ENCODE data around the gene MICAL3. TPM values are rescaled to one million over a fixed set of nuclear protein-coding genes. Genes with fewer than 3 reads are reported as not detected.
A peak's percentile ranks its signal among the peaks of the same experiment; 100 is the strongest.

The MICAL3 gene
- polyA plus RNA-seq, 3 donors: 0.23 to 0.84 TPM; not detected in 1

DNA sequence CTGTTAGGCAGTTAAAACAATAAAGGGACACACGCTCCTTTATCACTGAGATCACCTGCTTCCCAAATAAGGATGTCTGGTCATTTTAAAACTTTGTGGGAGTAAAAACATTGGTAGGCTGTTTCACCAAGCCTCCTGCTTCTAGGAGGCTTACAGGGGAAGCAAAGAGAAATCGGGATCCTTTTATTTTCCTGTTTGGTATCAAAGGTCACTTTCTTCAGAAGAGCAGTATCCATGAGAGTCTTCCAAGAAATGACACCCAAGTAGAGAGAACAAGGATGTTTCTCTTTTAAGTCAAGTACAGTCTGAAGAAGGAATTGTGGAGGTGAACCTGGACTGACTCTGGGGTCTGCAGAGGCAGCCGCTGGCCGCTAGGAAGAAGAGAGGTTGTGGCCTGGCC is 213.2 kb downstream of the MICAL3 start:
- Histone ChIP-seq H3K27ac (ENCODE audit: low read depth in 1 of 2, low read length in 2 of 2) (no peak overlapping the region), H3K27me3 (ENCODE audit: control insufficient read depth in 2 of 2, insufficient read depth in 2 of 2, low read length in 2 of 2) (no peaks in the 10 kb centered on the region), H3K36me3 (replicated peaks in 1 of 2; ENCODE audit: control insufficient read depth in 1 of 2, insufficient read depth in 2 of 2, low read length in 2 of 2) (no peaks in the 10 kb centered on the region), H3K79me2 (ENCODE audit: insufficient read depth, low read length) (no peaks in the 10 kb centered on the region), H3K4me2 (replicated peaks; ENCODE audit: extremely low read depth, low read length, poor library complexity, severe bottlenecking) (no peak overlapping the region), H3K4me3 (replicated peaks in 1 of 3; ENCODE audit: low read depth in 2 of 3, low read length in 3 of 3) (no peak overlapping the region), H4K20me1 (ENCODE audit: insufficient read depth, low read length) (no peaks in the 10 kb centered on the region), H3K9ac (ENCODE audit: insufficient read depth, low read length, poor library complexity, severe bottlenecking) (no peak overlapping the region), H2AFZ (ENCODE audit: insufficient read depth, low read depth, low read length, poor library complexity, severe bottlenecking) (no peak overlapping the region), H3K9me3 (replicated peaks in 1 of 2; ENCODE audit: control insufficient read depth in 1 of 2, insufficient read depth in 1 of 2, low read length in 2 of 2) (no peaks in the 10 kb centered on the region), H3K4me1 (ENCODE audit: control insufficient read depth in 1 of 2, insufficient read depth in 2 of 2, low read length in 2 of 2) (no peaks in the 10 kb centered on the region)
- no peaks in the 10 kb centered on the region for H3K9me3 Mint-ChIP-seq
- H3K4me1 Mint-ChIP-seq: no peaks in the 10 kb centered on the region
- TF ChIP-seq, protein P1, sequence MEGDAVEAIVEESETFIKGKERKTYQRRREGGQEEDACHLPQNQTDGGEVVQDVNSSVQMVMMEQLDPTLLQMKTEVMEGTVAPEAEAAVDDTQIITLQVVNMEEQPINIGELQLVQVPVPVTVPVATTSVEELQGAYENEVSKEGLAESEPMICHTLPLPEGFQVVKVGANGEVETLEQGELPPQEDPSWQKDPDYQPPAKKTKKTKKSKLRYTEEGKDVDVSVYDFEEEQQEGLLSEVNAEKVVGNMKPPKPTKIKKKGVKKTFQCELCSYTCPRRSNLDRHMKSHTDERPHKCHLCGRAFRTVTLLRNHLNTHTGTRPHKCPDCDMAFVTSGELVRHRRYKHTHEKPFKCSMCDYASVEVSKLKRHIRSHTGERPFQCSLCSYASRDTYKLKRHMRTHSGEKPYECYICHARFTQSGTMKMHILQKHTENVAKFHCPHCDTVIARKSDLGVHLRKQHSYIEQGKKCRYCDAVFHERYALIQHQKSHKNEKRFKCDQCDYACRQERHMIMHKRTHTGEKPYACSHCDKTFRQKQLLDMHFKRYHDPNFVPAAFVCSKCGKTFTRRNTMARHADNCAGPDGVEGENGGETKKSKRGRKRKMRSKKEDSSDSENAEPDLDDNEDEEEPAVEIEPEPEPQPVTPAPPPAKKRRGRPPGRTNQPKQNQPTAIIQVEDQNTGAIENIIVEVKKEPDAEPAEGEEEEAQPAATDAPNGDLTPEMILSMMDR (IDR thresholded peaks at IDR 0.05): no peak
- H3K27me3 Mint-ChIP-seq (ENCODE audit: low read depth in 3 of 3): peaks cover 1 to 4% (median 2%) of the 10 kb centered on the region in 3 donors
- peak overlapping the region in 1 of 7 donors; percentile 50 for H3K27ac Mint-ChIP-seq
- no peaks in the 10 kb centered on the region for H3K36me3 Mint-ChIP-seq
- DNase-seq: no peak
- H3K4me3 Mint-ChIP-seq: no peak overlapping the region
- 100% methylated on average over 3 of the region's 4 CpGs for WGBS (ENCODE audit: insufficient coverage)
- intact Hi-C loops (cut with micrococcal nuclease): no loop called here

DNA sequence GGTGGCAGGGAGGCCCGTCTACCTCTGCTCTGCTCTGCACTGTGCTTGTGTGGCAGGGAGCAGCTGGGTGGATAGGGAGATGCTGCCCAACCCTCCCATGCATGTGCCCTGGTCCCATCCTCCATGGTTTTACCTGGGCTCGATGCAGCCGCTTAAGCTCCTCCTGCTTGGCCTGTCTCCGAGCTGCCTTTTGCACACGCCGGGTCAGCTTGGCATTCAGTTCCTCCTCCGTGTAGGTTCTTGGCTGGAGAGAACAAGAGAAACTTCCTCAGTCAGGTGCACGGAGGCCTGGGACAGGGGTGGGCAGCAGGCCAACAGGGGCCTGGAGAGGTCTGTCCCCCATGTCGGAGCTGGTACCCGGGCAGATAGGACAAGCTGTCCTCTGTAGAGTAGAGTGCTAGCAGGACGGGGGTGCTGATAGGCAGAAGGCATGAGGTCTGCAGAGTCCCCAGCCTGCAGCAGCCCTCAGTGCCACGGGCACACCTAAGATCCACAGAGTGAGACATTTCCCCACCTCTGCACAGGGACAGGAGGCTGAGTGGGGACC is 213.7 kb downstream of the MICAL3 start:
- H3K9me3 ChIP-seq (replicated peaks in 1 of 2; ENCODE audit: control insufficient read depth in 1 of 2, insufficient read depth in 1 of 2, low read length in 2 of 2): no peaks in the 10 kb centered on the region
- no peak overlapping the region for H2AFZ ChIP-seq (ENCODE audit: insufficient read depth, low read depth, low read length, poor library complexity, severe bottlenecking)
- TF ChIP-seq, protein P1 (IDR thresholded peaks at IDR 0.05): no peak
- Mint-ChIP-seq H3K27ac (no peak overlapping the region), H3K36me3 (no peaks in the 10 kb centered on the region), H3K4me1 (no peaks in the 10 kb centered on the region), H3K27me3 (ENCODE audit: low read depth in 3 of 3) (peaks cover under 1 to 3% (median 1%) of the 10 kb centered on the region in 3 donors), H3K4me3 (no peak overlapping the region), H3K9me3 (no peaks in the 10 kb centered on the region)
- no peak overlapping the region for H3K27ac ChIP-seq (ENCODE audit: low read depth in 1 of 2, low read length in 2 of 2)
- H3K4me1 ChIP-seq (ENCODE audit: control insufficient read depth in 1 of 2, insufficient read depth in 2 of 2, low read length in 2 of 2): no peaks in the 10 kb centered on the region
- no peaks in the 10 kb centered on the region for H4K20me1 ChIP-seq (ENCODE audit: insufficient read depth, low read length)
- 93% methylated on average over 11 of the region's 12 CpGs for WGBS (ENCODE audit: insufficient coverage)
- no peaks in the 10 kb centered on the region for H3K27me3 ChIP-seq (ENCODE audit: control insufficient read depth in 2 of 2, insufficient read depth in 2 of 2, low read length in 2 of 2)
- no peak overlapping the region for H3K4me3 ChIP-seq (replicated peaks in 1 of 3; ENCODE audit: low read depth in 2 of 3, low read length in 3 of 3)
- DNase-seq: no peak
- H3K79me2 ChIP-seq (ENCODE audit: insufficient read depth, low read length): no peaks in the 10 kb centered on the region
- no peak overlapping the region for H3K9ac ChIP-seq (ENCODE audit: insufficient read depth, low read length, poor library complexity, severe bottlenecking)
- no peak overlapping the region for H3K4me2 ChIP-seq (replicated peaks; ENCODE audit: extremely low read depth, low read length, poor library complexity, severe bottlenecking)
- no peaks in the 10 kb centered on the region for H3K36me3 ChIP-seq (replicated peaks in 1 of 2; ENCODE audit: control insufficient read depth in 1 of 2, insufficient read depth in 2 of 2, low read length in 2 of 2)
- intact Hi-C loops (cut with micrococcal nuclease): no loop called here

Measured in CD14-positive monocyte (primary cell).